Transverse colon (tissue), 3 donors: ENCODE data around the gene LRFN2.

Experiments
- EP300 ChIP-seq: sonication (generic); formaldehyde crosslinking; IDR thresholded peaks from one replicate; pipeline ENCODE4 v1.6.1; 2017; ENCODE audit warnings: antibody characterized with exemption, low read depth
- POLR2A ChIP-seq: fragments of 450-650 bp; IDR thresholded peaks from one replicate; pipeline ENCODE4 v1.6.1; 2016; ENCODE audit warnings: antibody characterized with exemption, mild to moderate bottlenecking, moderate library complexity
- TF ChIP-seq, protein P1 (sequence below), 5 experiments: fragments of 200-600 bp in 3 of 5; fragments of 450-650 bp in 2 of 5; sonication (generic) in 3 of 5; IDR thresholded peaks; 1 replicate in 2 of 5; 2 replicates in 3 of 5; pipeline ENCODE4 v1.5.1; 2016 to 2017; ENCODE audit warnings: antibody characterized with exemption in 5 of 5, inconsistent platforms in 3 of 5, mild to moderate bottlenecking in 2 of 5, moderate library complexity in 1 of 5

- no peak for TF ChIP-seq EP300
- TF ChIP-seq, protein P1, sequence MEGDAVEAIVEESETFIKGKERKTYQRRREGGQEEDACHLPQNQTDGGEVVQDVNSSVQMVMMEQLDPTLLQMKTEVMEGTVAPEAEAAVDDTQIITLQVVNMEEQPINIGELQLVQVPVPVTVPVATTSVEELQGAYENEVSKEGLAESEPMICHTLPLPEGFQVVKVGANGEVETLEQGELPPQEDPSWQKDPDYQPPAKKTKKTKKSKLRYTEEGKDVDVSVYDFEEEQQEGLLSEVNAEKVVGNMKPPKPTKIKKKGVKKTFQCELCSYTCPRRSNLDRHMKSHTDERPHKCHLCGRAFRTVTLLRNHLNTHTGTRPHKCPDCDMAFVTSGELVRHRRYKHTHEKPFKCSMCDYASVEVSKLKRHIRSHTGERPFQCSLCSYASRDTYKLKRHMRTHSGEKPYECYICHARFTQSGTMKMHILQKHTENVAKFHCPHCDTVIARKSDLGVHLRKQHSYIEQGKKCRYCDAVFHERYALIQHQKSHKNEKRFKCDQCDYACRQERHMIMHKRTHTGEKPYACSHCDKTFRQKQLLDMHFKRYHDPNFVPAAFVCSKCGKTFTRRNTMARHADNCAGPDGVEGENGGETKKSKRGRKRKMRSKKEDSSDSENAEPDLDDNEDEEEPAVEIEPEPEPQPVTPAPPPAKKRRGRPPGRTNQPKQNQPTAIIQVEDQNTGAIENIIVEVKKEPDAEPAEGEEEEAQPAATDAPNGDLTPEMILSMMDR (IDR thresholded peaks at IDR 0.05): no peak
- no peak for TF ChIP-seq POLR2A
These were observed 179.9 kb downstream of the LRFN2 start for GRCh38 chr6:40407239-40407638.
